Omental fat pad (tissue), 4 donors: Measurements from ENCODE around the gene KRT13. TPM values are rescaled to one million over a fixed set of nuclear protein-coding genes. Genes with fewer than 3 reads are reported as not detected.
A peak's percentile ranks its signal among the peaks of the same experiment; 100 is the strongest.

ENCODE experiments used
- ATAC-seq: fragments of 150-250 bp; one replicate; pipeline ENCODE4 v1.9.1; 2016; ENCODE audit warnings: mild to moderate bottlenecking, moderate library complexity; ENCODE audit not compliant: low FRiP score
- DNase-seq: peaks from one replicate; pipeline ENCODE4 v3.0.0-alpha.2; 2019; ENCODE audit warnings: low spot score
- total RNA-seq, 4 donors: library from RNA; depleted of rRNA; stranded (reverse); fragments of >200 nt; gene quantifications; one replicate each; pipeline ENCODE4 v1.1.0, GENCODE V29; 2016
- TF ChIP-seq, protein P1 (sequence below), 3 donors: fragments of 450-650 bp; IDR thresholded peaks; one replicate each; pipeline ENCODE4 v1.5.1; 2016 to 2017; ENCODE audit warnings: antibody characterized with exemption in 3 of 3, mild to moderate bottlenecking in 3 of 3, moderate library complexity in 2 of 3

KRT13 gene
- total RNA-seq, 4 donors from 2014 or later: 0.65 TPM; not detected in 3

DNA sequence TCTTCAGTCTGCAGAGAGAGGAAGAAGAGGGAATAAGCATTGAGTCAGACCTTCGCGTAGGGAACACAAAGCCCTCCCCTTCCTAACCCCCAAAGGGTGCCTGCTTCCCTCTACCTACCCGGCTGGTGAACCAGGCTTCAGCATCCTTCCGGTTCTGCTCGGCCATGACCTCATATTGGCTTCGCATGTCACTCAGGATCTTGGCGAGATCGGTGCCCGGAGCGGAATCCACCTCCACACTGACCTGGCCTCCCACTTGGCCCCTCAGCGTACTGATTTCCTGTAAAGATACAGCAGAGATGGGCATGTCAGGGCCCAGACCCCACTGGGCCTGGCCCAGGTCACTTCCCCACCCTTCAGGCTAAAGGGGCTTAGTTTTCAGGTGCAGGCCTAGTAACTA lies 18.8 kb upstream of the KRT13 start:
- ATAC-seq: no peak
- TF ChIP-seq, protein P1, sequence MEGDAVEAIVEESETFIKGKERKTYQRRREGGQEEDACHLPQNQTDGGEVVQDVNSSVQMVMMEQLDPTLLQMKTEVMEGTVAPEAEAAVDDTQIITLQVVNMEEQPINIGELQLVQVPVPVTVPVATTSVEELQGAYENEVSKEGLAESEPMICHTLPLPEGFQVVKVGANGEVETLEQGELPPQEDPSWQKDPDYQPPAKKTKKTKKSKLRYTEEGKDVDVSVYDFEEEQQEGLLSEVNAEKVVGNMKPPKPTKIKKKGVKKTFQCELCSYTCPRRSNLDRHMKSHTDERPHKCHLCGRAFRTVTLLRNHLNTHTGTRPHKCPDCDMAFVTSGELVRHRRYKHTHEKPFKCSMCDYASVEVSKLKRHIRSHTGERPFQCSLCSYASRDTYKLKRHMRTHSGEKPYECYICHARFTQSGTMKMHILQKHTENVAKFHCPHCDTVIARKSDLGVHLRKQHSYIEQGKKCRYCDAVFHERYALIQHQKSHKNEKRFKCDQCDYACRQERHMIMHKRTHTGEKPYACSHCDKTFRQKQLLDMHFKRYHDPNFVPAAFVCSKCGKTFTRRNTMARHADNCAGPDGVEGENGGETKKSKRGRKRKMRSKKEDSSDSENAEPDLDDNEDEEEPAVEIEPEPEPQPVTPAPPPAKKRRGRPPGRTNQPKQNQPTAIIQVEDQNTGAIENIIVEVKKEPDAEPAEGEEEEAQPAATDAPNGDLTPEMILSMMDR (IDR thresholded peaks at IDR 0.05): no peak
- no peak for DNase-seq

DNA sequence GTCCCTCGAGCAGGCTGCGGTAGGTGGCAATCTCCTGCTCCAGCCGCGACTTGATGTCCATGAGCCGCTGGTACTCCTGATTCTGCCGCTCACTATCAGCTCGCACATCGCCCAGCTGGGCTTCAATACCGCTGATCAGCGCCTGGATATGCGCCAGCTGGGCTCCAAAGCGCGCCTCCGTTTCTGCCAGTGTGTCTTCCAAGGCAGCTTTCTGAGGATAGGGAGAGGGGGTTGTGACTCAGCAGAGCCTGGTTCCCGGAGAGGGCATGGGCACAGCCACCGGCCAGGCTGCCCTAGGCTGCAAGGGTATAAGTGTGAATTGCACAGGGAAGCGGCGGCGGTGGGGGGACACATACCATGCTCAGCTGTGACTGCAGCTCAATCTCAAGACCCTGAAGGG lies 18.4 kb upstream of the KRT13 start:
- TF ChIP-seq, protein P1 (IDR thresholded peaks at IDR 0.05): no peak
- ATAC-seq (no peak), DNase-seq (no peak)

DNA sequence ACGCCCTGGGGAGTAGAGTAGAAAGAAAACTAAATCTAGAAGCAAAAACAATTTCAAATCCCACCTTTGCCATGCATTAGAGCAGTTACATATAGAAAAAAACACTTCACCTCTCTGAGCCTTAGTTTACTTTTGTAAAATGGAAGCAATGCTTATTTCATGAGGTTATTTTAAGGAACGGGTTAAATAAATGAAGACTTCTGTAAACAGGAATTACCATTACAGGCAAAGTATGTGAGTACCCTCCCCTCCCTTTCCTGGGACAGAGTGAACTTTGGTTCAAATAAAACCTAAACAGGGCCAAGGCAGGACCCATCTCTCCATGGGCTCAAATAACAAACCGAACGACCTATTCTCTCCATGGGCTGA lies 17.8 kb upstream of the KRT13 start:
- ATAC-seq (no peak), DNase-seq (no peak)
- TF ChIP-seq, protein P1 (IDR thresholded peaks at IDR 0.05): no peak

DNA sequence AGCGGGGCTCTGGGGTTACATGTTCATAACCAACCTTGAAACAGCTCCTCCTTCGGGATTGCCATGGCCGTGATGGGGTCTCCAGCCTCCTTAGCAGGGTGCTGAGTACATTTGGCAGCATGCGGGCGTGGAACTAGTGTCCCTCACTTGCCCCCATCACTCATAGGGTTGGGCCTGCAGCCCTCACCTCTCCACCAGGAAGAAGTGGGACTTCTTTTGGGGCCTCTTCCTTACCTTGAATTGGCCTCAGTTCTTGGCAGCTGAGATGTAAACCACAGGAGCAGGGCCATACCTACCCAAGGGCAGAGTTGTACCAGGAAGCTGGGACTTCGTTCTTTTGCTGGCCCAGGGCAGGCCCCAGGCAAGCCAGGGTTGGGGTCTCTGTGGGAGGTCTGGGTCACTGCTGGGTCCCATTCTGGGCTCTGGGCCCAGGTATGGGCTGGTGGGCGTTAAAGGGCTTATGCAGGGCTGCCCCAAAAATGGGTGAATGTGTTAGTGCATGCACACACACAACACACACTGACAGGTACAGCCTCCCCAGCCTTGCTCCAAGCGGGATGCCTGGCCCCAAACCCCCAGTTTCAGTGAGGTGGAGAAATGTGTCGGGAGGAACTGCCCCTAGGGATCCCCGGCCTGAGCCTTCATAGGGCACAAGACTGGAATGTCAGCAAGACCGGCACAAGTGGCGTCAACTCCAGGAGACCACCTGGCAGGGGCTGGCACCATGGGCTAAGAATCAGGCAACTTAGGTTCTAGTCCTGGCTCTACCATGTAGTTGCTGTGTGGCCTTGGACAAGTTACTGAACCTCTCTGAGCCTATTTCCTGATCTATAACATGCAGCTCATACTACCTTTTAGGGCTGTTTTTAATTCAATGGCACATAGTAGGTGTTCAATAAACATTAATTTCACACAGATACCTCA lies 17.2 kb upstream of the KRT13 start:
- no peak for ATAC-seq
- no peak for DNase-seq

DNA sequence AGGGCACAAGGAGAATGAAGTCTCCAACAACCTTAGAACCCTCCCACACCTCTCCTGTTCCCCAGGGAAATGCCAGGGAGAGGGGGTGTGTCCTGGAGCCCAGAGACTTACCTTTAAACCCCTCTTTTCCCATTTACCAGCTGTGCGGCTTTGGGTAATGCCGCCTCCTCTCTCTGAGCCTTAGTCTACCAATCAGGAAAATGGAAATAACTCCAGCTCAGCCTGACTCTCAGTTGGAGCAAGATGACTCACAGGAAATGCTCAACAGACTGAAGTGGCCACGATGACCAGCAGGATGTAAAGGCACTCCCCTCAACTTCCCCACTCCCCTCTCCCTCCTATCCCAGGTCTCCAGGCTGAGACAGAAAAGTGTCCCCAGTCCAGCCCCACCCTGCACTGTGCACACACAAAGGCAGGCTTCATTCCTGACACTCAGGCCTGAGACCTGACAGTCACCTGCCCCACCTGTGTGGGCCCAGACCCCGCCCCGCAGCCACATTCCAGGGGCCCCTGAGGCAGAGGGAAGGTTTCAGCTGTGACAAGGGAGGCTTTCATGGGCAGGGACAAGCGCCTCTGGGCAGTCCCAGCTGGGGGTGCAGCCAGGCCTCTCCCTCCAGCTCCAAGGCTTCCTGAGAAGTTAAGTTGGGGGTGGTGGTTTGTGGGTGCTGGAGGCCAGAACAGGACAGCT lies 16.3 kb upstream of the KRT13 start:
- ATAC-seq: peak; percentile 45
- TF ChIP-seq, protein P1 (IDR thresholded peaks at IDR 0.05): no peak
- DNase-seq: no peak

More for the DNA sequence above, 17.2 kb upstream of the KRT13 start:
- TF ChIP-seq, protein P1 (IDR thresholded peaks at IDR 0.05): no peak

DNA sequence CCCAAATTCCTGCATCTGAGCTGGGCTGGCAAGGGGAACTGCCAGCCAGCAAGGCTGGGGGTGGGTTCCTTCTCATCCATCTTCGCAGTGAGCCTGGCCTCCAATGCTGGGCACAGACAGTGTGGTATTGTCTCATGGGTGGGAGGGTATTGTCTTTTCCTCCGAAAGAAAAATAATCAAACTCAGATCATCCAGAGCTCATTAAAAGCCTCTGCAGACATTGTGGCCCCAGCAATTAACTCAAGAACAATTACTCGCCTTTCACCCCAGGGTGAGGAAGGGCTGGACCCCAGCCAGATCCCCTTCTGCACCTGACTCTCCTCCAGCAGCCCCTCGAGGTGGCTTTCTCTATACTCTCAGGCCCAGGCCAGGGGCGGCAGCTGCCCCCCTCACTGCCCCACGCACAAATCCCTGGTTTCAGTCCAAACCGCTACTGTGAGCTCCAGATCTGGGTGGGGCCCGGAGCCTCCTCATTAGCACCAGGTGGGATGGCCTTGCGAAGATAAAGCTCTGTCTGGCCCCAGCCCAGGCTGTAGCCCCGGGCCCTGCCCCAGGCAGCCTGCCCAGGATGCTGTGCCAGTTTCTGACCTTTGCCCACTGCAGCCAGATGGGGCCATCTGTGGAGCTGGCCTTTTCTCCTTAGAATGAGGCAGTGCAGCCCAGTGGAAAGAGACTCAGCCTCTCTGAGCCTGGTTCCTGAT lies 15.6 kb upstream of the KRT13 start:
- DNase-seq (no peak), ATAC-seq (peak; percentile 41)
- TF ChIP-seq, protein P1 (IDR thresholded peaks at IDR 0.05): no peak
